Activated CD4-positive, alpha-beta T cell treated with anti-CD3 and anti-CD28 coated beads, Interleukin-2, amount 10 ng/mL, durations not matched to agents 7 days and 5 days (primary cell): ENCODE results near the gene SF3B6. TPM values are rescaled to one million over a fixed set of nuclear protein-coding genes. Genes with fewer than 3 reads are reported as not detected.

ENCODE experiments used
- CTCF ChIA-PET: fragments of 350-600 bp; sonication (Branson Sonifier 250); formaldehyde crosslinking; loops from one replicate; lab custom pipeline; 2021; ENCODE audit warnings: antibody characterized with exemption; lab: Charles Lee
- POLR2A ChIA-PET: fragments of 350-600 bp; sonication (Branson Sonifier 250); formaldehyde crosslinking; loops from one replicate; lab custom pipeline; 2021; ENCODE audit warnings: antibody characterized with exemption; lab: Charles Lee
- DNase-seq: peaks from one replicate; pipeline ENCODE4 v3.0.0-alpha.2; 2020
- H3K27ac Mint-ChIP-seq: one replicate; pipeline ENCODE4 v1.8.0; 2021; ENCODE audit warnings: mild to moderate bottlenecking, moderate library complexity, mixed read lengths
- H3K27me3 Mint-ChIP-seq: one replicate; pipeline ENCODE4 v1.8.0; 2021; ENCODE audit warnings: mixed read lengths
- H3K36me3 Mint-ChIP-seq: one replicate; pipeline ENCODE4 v1.8.0; 2021; ENCODE audit warnings: low read depth, mixed read lengths
- H3K4me1 Mint-ChIP-seq: one replicate; pipeline ENCODE4 v1.8.0; 2021; ENCODE audit warnings: mixed read lengths
- H3K4me3 Mint-ChIP-seq: one replicate; pipeline ENCODE4 v1.8.0; 2021; ENCODE audit warnings: mild to moderate bottlenecking, moderate library complexity, mixed read lengths
- H3K9me3 Mint-ChIP-seq: one replicate; pipeline ENCODE4 v1.8.0; 2021; ENCODE audit warnings: mixed read lengths
- total RNA-seq, 2 experiments: library from RNA; stranded (reverse); gene quantifications; one replicate each; pipeline ENCODE4 v1.2.3, GENCODE V29; 2021

SF3B6 gene
- 10 to 100 TPM; 82.3 to 88.5 TPM for total RNA-seq

GRCh38 chr2:24075915-24076848, at the start of gene SF3B6:
SF3B6 (minus strand) TSS chr2:24076326; CDS start chr2:24076229, 97 bp downstream.
- Mint-ChIP-seq H3K27me3 (no peaks in the 10 kb centered on the region), H3K36me3 (peaks cover 16% of the 10 kb centered on the region), H3K27ac (peak within 1 kb of the TSS; percentile 98), H3K9me3 (no peaks in the 10 kb centered on the region), H3K4me3 (peak within 1 kb of the TSS; percentile 95), H3K4me1 (peaks cover 38% of the 10 kb centered on the region)
- ChIA-PET CTCF (interaction anchor here (0.9 to 1.4 kb wide), 4 partner anchors 8 to 149 kb away, joined by 3 to 8 read pairs (median 5); partner anchors contain the start of genes ATAD2B, TP53I3, UBXN2A and WDCP), POLR2A (interaction anchor here (0.7 to 1.5 kb wide), 4 partner anchors 29 to 530 kb away, joined by 4 to 5 read pairs (median 5); partner anchors contain the start of genes ATAD2B, UBXN2A and WDCP)
- peak; percentile 100 for DNase-seq

- H3K4me3 Mint-ChIP-seq: peak overlapping the region; percentile 75
These were observed 47.9 kb upstream of the SF3B6 start for GRCh38 chr2:24123922-24124580.

GRCh38 chr2:24123195-24123921, 47.2 kb upstream of the SF3B6 start, which contains the start of the genes FAM228B and PFN4:
FAM228B (plus strand) TSS chr2:24123469; CDS start chr2:24124362, 893 bp downstream.
PFN4 (minus strand) TSS chr2:24123334; CDS start chr2:24122535, 799 bp downstream.
- ChIA-PET CTCF (interaction anchor here (0.6 to 2.5 kb wide), 5 partner anchors 8 to 249 kb away, joined by 3 to 6 read pairs (median 4); partner anchors contain the start of gene TP53I3), POLR2A (no interaction called here)

More at GRCh38 chr2:24123922-24124580, 47.9 kb upstream of the SF3B6 start:
- H3K27ac Mint-ChIP-seq: peak overlapping the region; percentile 72
- H3K4me1 Mint-ChIP-seq: peaks cover 20% of the 10 kb centered on the region
- CTCF ChIA-PET: interaction anchor here (0.5 to 1.7 kb wide), 5 partner anchors 9 to 318 kb away, joined by 3 to 6 read pairs (median 3); no protein-coding TSS in a partner anchor
- POLR2A ChIA-PET: no interaction called here
- peaks cover 3% of the 10 kb centered on the region for H3K27me3 Mint-ChIP-seq
- no peak for DNase-seq
- H3K36me3 Mint-ChIP-seq: peaks cover 5% of the 10 kb centered on the region
- no peaks in the 10 kb centered on the region for H3K9me3 Mint-ChIP-seq

GRCh38 chr2:24122366-24123194, 46.5 kb upstream of the SF3B6 start:
- peaks cover 3% of the 10 kb centered on the region for H3K36me3 Mint-ChIP-seq

More at GRCh38 chr2:24123195-24123921, 47.2 kb upstream of the SF3B6 start, which contains the start of the genes FAM228B and PFN4:
- H3K27ac Mint-ChIP-seq: peak within 1 kb of the TSS; percentile 89
- no peaks in the 10 kb centered on the region for H3K9me3 Mint-ChIP-seq
- peaks cover 17% of the 10 kb centered on the region for H3K4me1 Mint-ChIP-seq
- H3K36me3 Mint-ChIP-seq: peaks cover 5% of the 10 kb centered on the region
- peak; percentile 68 for DNase-seq
- peaks cover 3% of the 10 kb centered on the region for H3K27me3 Mint-ChIP-seq
- peak within 1 kb of the TSS; percentile 79 for H3K4me3 Mint-ChIP-seq

GRCh38 chr2:24121469-24121868, 45.3 kb upstream of the SF3B6 start:
- no peak for DNase-seq
- no peak overlapping the region for H3K4me3 Mint-ChIP-seq
- POLR2A ChIA-PET: no interaction called here
- CTCF ChIA-PET: interaction anchor here (0.6 to 2.5 kb wide), 3 partner anchors 14 to 929 kb away, joined by 3 to 6 read pairs (median 4); partner anchors contain the start of gene TP53I3
- no peaks in the 10 kb centered on the region for H3K9me3 Mint-ChIP-seq
- no peak overlapping the region for H3K27ac Mint-ChIP-seq
- peaks cover 17% of the 10 kb centered on the region for H3K4me1 Mint-ChIP-seq
- peaks cover 3% of the 10 kb centered on the region for H3K27me3 Mint-ChIP-seq
- H3K36me3 Mint-ChIP-seq: peaks cover 3% of the 10 kb centered on the region

More at GRCh38 chr2:24122366-24123194, 46.5 kb upstream of the SF3B6 start:
- Mint-ChIP-seq H3K27me3 (peaks cover 3% of the 10 kb centered on the region), H3K4me3 (peak overlapping the region; percentile 79), H3K9me3 (no peaks in the 10 kb centered on the region), H3K27ac (peak overlapping the region; percentile 89), H3K4me1 (peaks cover 17% of the 10 kb centered on the region)
- DNase-seq: no peak
- CTCF ChIA-PET: interaction anchor here (0.7 to 2.5 kb wide), 4 partner anchors 10 to 39 kb away, joined by 3 to 6 read pairs (median 4); partner anchors contain the start of gene TP53I3
- POLR2A ChIA-PET: no interaction called here

- no peak overlapping the region for H3K27ac Mint-ChIP-seq
- ChIA-PET POLR2A (no interaction called here), CTCF (interaction anchor here (0.6 to 2.5 kb wide), 2 partner anchors 37 to 929 kb away, joined by 3 to 6 read pairs; partner anchors contain the start of gene TP53I3)
- peaks cover 3% of the 10 kb centered on the region for H3K36me3 Mint-ChIP-seq
- no peaks in the 10 kb centered on the region for H3K9me3 Mint-ChIP-seq
- no peak for DNase-seq
- H3K27me3 Mint-ChIP-seq: peaks cover 3% of the 10 kb centered on the region
- peaks cover 17% of the 10 kb centered on the region for H3K4me1 Mint-ChIP-seq
- no peak overlapping the region for H3K4me3 Mint-ChIP-seq
These were observed 44.9 kb upstream of the SF3B6 start for GRCh38 chr2:24121066-24121465.

- no peaks in the 10 kb centered on the region for H3K36me3 Mint-ChIP-seq
- CTCF ChIA-PET: interaction anchor here (1.6 kb wide), 1 partner anchor 34 kb away, joined by 4 read pairs; no protein-coding TSS in a partner anchor
- no peak overlapping the region for H3K27ac Mint-ChIP-seq
- no peak for DNase-seq
- H3K4me3 Mint-ChIP-seq: no peak overlapping the region
- POLR2A ChIA-PET: no interaction called here
- H3K4me1 Mint-ChIP-seq: peaks cover 6% of the 10 kb centered on the region
- no peaks in the 10 kb centered on the region for H3K27me3 Mint-ChIP-seq
- H3K9me3 Mint-ChIP-seq: no peaks in the 10 kb centered on the region
These were observed 41.8 kb upstream of the SF3B6 start for GRCh38 chr2:24117902-24118301.

- Mint-ChIP-seq H3K4me1 (no peaks in the 10 kb centered on the region), H3K27me3 (no peaks in the 10 kb centered on the region), H3K36me3 (no peaks in the 10 kb centered on the region), H3K9me3 (no peaks in the 10 kb centered on the region), H3K4me3 (no peak overlapping the region), H3K27ac (no peak overlapping the region)
- ChIA-PET POLR2A (no interaction called here), CTCF (interaction anchor here (1.0 to 1.4 kb wide), 3 partner anchors 8 to 280 kb away, joined by 3 to 5 read pairs (median 3); partner anchors contain the start of gene FAM228B)
- DNase-seq: no peak
These were observed 38.9 kb upstream of the SF3B6 start for GRCh38 chr2:24115057-24115456.

GRCh38 chr2:24111407-24111901, 35.3 kb upstream of the SF3B6 start:
- no peaks in the 10 kb centered on the region for H3K4me1 Mint-ChIP-seq
- ChIA-PET POLR2A (no interaction called here), CTCF (no interaction called here)
- no peak overlapping the region for H3K4me3 Mint-ChIP-seq
- H3K36me3 Mint-ChIP-seq: no peaks in the 10 kb centered on the region
- peaks cover 22% of the 10 kb centered on the region for H3K9me3 Mint-ChIP-seq
- H3K27ac Mint-ChIP-seq: no peak overlapping the region
- H3K27me3 Mint-ChIP-seq: peaks cover 3% of the 10 kb centered on the region
- DNase-seq: no peak

- ChIA-PET CTCF (interaction anchor here (0.6 to 1.3 kb wide), 3 partner anchors 11 to 28 kb away, joined by 3 to 4 read pairs (median 4); partner anchors contain the start of gene TP53I3), POLR2A (no interaction called here)
- Mint-ChIP-seq H3K36me3 (peaks cover 3% of the 10 kb centered on the region), H3K4me1 (no peaks in the 10 kb centered on the region), H3K4me3 (no peak overlapping the region), H3K9me3 (peaks cover 26% of the 10 kb centered on the region), H3K27me3 (peaks cover 3% of the 10 kb centered on the region), H3K27ac (no peak overlapping the region)
- no peak for DNase-seq
These were observed 34.7 kb upstream of the SF3B6 start for GRCh38 chr2:24110660-24111303.
